Body of pancreas (tissue), 4 donors: ENCODE data around the gene CES2.

Experiments used
- CTCF ChIP-seq, 7 experiments: fragments of 450-650 bp in 4 of 7; fragments of 200-600 bp in 3 of 7; sonication (generic) in 3 of 7; IDR thresholded peaks; one replicate each; pipeline ENCODE4 v1.5.1; 2016 to 2019; ENCODE audit warnings: antibody characterized with exemption in 7 of 7
- POLR2A ChIP-seq, 3 donors: fragments of 450-650 bp; IDR thresholded peaks; one replicate each; pipeline ENCODE4 v1.6.1; 2016; ENCODE audit warnings: antibody characterized with exemption in 3 of 3, mild to moderate bottlenecking in 2 of 3

- no peak for TF ChIP-seq CTCF (IDR thresholded peaks at IDR 0.05)
- TF ChIP-seq POLR2A (IDR thresholded peaks at IDR 0.05), result no peak
Observed at GRCh38 chr16:66903544-66904427, 31.5 kb upstream of the CES2 start.
